Muscle of back (tissue), 11 donors: ENCODE results near the gene POU6F2. TPM values are rescaled to one million over a fixed set of nuclear protein-coding genes. Genes with fewer than 3 reads are reported as not detected.

Experiments
- DNase-seq, 3 donors: peaks; one replicate each; pipeline versions ENCODE4 v3.0.0 to v3.0.0-alpha.2; 2013
- polyA plus RNA-seq, 10 donors: library from polyadenylated mRNA; unstranded; fragments of 120-200 nt; gene quantifications; one replicate each; pipeline ENCODE4 v1.2.1, GENCODE V29; 2013; ENCODE audit not compliant: insufficient read length in 10 of 10

POU6F2 gene
- polyA plus RNA-seq, 10 donors = 0.03 to 0.22 (median 0.09) TPM; not detected in 2

DNA sequence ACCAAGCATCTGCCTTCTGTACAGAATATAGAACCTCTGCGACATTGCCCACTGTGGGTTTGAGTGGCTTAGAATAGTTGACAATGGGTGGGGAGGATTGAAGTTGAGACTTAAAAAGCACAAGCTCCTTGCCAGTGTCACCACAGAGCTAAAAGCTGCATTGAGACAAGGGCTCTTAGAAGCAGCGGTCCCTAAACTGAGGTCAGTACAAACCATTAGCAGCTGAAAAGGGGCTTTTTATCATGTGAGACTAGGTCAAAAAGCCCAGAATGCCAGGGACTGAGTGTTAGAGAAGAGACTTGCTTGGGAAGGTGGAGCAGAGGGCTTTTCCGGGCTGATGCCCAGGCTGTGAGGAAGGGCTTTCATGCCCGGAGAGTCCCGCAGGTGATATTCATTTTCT is 91.3 kb downstream of the POU6F2 start:
- DNase-seq = no peak

DNA sequence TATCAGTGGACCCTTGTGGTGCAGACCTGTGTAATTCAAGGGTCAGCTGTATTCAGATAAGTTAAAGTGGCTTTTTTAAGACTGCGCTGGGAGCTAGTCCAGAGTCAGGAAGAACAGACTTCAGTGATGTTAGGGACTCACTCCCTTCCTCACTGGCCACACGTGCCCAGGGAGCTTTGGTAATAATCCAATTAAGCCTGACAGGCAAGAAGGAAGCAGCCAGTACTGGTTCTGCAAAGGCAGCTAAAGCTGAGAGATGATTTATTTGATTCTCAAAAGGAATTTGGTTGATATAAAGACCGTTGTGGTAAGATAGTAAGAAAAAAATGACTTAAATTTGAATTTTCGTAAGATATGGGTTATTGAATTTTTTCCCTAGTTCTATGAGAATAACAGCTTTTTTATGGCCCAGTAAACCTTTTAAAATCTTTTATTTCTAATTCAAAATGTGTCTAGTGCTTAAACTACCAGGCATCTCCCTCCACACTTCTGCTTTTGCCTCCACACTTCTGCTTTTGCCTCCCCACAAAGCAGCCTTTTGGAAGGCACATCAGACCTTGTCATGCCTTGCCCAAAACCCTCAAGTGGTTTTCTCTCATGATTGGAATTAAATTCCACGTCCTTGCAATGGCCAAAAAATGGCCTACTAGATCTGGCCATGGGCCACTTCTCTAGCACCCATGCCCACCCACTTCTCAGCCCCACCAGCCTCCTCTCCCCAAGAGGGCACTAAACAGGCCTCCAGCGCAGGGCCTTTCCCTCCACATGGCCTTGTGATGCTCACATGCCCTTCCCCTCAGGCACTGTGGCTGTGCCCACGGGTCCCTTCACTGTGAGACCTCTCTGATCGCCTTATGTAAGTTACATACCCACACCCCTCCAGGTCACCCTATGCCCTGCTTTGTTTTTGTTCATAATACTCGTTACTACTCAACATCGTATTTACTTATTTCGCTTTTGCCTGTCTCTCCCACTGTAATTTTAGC is 92.5 kb downstream of the POU6F2 start:
- DNase-seq = no peak

DNA sequence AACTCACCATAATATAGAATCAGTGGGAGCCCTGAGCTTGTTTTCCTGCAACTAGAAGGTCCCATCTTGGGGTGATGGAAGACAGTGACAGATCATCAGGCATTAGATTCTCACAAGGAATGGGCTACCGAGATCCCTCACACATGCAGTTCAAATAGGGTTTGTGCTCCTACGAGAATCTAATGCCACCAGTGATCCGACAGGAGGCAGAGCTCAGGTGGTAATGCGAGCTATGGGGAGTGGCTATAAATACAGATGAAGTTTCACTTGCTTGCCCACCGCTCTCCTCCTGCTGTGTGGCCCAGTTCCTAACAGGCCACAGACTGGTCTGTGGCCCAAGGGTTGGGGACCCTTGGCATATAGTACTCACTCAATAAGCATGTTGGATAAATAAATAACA is 93.4 kb downstream of the POU6F2 start:
- DNase-seq = no peak

DNA sequence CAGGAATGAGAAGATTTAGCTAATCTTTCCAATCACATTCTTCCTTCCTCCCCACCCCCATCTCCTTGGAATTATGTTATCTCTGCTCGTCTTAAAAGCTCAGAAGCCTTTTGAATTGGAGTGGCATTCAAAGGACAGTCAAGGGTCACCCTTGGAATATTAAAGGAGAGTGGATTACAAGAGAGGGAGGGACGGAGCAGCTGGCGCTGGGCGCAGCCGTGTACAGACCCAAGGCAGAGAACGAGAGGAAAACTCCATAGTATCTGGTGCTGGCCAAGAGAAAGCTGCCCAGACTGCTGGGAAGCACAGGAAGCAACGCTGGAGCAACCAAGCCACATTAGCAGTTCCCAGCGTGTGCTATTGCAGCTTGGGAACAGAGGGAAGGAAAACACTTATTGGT is 95.7 kb downstream of the POU6F2 start:
- DNase-seq = peak; percentile 9 to 56 (median 34)

DNA sequence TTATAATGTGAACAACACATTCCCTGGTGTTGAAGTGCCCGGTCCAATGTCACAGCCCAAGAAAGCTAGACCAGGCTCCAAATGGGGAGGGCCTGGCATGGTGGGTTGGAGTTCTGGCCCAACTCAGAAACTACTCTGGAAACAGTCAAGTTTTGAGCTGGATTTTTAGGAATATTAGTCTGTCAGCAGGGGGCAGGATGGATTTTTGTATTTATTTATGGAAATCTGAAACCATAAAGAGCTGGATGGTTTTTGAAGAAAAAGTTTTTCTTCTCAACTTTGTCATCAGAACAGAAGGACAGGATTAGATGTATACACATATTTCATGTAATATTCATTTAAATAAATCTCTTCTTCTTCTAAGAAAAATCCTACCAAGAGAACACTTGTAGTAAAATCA is 97.5 kb downstream of the POU6F2 start:
- DNase-seq = no peak

DNA sequence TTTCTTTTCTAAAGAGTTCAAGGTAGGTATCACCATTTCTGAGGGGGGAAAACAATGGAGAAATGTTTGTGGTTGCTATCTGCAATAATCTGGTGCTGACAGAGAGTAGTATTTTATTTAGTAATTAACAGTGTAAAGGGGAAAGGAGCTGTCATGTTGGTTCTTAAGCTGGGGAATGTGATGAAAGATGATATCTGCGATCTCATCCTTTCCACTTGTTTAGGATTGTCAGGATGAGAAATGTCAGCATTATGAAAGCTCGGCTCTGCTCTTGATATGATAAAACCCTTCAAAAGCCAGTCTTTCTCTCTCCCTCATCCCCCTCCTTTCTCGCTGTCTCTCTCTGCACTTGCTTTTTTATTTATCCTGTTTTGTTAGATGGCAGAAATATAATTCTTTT is 106.1 kb downstream of the POU6F2 start:
- DNase-seq = no peak

DNA sequence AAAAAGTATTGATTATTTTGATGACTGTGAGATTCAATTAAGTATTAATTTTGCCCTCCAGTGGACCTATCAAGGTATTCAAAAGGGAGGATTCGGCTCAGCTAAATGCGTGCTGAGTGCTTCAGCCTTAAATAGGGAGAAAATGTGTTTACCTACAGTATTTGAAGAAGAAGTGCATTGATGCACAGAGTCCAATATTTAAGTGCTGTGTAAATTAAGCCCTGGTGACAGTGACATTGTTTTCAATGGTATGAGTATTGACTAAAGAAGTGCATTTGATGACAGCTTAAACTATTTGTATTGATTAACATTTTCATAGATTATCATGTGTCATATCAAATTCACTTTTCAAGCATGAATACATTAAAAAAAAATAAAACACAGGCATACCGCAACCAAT is 106.6 kb downstream of the POU6F2 start:
- no peak for DNase-seq

DNA sequence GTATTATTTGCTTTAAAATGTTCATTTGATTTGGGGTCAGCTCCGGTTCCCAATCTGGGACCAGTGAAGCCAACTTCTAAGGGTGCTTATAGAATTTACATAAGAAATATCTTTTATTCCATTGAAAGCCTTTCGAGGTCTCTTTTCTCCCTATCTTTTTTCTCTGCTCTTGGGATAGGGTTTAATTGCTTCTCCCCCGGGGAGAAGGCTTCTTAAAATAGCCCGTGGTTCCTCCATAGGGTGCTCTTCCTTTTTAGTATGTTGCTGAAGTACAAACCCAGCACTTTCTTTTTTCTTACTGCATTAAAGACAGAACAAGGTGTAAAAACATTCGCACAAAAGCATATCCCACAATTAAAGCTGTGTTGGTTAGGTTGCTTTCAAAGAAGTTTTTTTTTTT is 107.5 kb downstream of the POU6F2 start:
- DNase-seq = no peak

DNA sequence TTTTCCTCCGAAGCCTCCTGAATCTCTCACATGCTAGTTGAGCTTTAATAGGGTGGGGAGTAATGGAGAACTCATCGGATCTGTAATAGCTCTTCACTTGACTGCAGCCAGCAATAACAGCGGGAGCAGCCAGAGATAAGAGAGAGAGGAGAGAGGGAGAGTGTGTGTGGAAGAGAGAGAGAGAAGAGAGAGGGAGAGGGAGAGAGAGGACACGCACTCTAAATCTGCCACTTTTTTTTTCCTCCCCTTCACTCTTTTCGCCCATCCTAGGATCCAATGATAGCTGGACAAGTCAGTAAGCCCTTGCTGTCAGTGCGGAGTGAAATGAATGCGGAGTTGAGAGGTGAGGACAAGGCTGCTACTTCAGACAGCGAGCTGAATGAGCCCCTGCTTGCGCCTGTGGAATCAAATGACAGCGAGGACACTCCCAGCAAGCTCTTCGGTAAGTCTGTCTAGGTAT is 107.9 kb downstream of the POU6F2 start:
- DNase-seq = peak; percentile 14 to 42 (median 16)

DNA sequence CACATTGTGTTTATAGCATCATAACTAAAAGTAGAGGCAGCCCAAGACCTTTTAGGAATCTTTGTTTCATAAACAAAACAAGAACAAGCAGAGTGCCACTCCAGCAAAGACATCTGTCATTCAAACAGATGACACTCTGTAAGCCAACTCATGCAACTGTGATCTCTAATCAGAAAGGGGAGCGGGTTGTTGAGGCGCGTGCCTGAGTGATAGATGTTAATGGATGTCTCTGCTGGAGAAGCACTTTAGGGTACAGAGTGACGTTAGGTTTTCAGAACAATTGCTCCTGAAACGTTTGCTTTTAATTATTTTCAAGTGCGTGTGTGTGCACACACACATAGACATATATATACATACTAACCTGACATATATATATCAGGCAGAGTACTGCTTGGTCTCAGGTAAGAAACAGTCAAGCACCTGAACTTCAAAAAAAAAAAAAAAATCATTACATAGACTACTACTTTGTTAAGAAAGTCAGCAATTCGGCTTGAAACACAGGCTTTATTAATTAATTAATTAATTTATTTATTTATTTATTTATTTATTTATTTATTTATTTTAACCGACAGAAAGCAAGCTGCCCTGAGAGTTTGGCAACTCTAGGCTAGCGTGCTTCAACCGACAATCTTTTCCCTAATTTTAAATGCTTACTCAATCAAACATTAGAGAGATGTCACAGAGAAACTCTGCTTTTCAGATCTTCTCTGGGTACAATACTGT is 109.1 kb downstream of the POU6F2 start:
- no peak for DNase-seq

DNA sequence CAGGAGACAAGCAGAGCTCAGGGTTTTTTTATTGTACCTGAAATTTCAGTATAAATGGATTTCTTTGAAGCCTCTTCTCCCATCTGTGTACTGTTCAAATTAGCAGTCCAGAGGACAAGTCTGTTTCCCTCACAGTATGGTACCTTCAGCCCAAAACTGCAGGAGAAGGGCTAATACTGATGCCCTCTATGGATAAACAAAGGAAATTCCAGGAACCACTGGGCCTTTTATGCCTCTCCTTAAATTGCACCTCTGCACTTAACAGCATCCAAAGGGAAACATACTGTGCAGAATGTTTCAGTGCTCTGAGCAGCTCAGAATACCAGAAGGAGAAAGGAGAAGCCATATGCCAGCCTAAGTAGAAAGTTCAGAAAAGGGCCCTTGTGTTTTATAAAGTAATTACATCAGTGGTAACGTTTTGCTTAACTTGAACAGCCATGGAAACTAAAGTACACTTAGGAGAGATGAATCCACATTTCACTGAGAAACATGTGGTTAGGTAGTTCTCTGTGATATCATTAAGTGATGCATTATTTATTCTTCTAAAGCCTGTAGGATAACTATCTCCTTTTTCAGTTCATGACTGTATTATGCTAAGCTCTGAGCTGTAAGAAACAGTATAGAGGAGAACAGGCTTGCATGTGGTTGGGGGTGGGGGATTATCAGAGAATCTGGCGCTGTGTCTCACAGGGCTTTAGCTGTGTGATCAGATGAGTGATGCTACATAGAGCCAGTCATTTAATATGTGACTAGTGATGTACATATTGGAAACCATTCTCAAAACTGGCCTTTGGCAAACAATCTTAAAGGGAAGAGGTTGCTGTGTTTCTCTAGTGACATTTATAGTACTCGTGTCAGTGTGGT is 111.3 kb downstream of the POU6F2 start:
- no peak for DNase-seq

DNA sequence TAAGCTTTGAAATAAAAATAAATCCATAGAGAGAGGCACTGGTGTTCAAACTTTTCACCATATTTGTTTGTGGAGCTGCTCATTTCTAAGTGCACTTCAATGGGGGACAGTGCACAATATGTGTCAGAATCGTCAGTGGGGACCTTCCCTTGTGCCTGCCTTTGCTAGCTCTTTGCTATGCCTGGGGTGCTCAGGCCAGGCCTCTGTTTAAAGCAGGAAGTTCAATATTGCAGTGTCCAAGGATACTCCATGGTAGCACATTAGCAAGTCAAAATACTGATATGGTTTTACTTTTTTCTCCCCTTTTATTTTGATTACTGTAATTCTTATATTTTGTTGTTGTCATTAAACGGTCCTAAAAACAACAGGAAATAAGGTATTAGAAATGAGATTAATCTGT is 113.4 kb downstream of the POU6F2 start:
- no peak for DNase-seq

DNA sequence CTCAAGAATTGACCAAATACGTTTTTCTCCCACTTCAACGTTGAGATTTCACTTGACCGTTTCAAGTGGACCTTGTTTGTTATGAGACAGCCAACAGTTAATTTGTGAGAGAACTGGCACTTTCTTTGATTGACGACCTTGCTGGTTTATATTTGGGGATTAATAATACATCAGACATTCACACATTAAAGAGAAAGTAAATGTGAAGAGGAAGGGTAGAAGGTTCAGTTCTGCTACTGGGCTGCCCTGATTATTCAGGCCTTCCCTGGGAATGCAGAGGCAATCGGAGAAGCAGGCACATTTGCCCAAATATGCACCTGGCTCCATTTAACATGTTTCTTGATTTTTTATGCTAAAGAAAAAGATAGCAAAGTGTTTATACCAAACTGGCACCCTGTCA is 114.1 kb downstream of the POU6F2 start:
- DNase-seq = no peak

DNA sequence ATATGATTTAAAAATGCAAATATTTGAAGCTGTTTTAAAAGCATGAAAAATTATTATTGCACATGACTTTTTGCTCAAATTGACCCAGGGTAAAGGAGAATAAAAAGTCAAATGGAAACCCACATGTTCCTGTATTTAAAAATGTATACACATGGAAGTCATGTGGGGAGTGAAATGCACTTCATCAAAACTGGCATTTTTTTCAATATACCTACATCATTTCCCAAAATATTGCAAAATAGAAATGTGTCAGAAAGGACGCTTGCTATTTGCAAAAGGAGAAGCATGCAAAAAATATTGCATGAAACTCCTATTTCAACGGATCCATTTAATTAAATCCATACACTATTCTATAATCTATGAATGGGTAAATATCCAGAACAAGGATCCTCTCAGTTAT is 117.0 kb downstream of the POU6F2 start:
- no peak for DNase-seq

DNA sequence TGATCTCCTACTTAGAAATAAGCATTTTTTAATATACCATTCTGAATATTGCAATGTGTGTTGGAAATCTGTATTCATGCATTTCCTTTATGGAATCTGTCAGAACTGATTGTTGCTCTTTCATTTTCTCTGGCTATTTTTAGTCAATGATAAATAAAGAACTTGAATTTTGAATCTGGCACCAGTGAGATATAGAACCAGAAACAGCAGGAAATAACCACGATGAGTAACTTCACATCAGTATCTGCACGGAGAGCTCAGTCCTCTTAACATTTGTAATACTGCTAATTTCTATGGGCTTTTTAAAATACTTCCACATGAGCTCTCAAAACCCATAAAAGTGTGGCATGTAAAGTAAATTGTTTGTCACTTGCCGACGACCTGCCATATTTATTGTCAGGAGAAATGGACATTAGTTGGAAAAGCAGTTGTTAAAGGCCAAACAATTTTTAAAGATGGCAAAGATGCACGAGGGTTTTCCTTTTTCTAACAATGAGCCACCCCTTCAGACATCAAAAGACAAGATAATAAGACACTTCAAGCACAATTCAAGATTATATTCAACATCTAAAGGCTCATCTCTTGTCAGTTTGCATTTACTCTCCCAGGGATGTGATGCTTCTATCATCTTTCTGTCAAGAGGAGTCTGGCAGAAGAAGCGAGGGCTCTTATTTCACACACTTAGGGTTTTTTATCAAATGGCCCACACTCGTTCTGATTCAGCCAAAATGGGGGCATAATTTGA is 118.3 kb downstream of the POU6F2 start:
- no peak for DNase-seq

DNA sequence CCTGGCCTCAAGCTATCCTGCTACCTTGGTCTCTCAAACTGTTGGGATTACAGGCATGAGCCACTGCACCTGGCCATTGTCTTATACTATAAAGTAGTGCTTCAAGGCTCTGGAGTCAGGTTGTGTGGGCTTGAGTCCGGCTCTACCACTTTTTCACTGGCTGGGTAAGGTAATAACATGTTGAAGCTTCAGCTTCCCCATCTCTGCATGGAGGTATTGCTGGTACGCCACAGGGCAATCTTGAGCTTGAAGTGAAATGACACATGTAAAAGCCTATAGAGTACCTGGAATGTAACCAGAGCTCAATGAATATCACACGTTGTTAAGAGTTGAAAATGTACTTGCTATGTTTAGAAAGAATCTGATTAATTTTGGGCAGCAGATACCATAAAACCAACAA is 120.8 kb downstream of the POU6F2 start:
- no peak for DNase-seq

DNA sequence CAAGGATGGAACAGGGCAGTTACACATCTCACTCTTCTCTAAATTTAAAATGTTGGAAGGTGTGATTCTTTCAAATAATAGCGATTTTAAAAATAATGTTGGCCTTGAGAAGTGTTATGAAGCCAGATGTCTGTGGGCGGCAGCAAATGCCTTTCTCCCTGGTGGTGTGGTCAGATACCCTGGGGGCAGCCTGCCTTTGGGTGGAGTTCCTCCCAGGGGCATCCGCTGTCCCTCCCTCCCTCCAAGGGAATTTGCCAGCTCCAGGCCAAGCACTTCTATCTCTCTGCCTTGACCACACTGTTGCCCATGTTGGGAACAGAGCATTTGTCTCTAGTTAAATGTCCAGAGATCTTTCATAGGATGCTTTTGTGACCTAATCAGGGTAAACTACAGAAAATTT is 121.4 kb downstream of the POU6F2 start:
- DNase-seq = no peak

DNA sequence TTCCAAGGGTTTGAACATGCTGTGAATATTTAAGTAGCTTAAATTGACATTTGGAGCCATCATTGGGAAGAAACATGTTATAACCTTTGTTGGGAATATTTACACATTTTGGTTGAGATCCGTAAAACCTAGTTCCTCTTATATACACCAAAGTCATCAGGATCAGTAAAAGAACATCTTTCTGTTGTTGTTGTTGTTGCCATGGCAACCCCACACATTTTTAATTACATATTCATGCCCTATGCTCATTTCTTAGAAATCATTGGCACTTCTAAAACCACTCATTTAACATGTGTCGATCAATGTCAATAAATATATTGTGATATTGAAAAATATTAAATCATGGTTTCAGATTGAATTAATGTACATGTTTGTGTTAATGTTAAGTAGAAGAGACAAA is 122.6 kb downstream of the POU6F2 start:
- no peak for DNase-seq

DNA sequence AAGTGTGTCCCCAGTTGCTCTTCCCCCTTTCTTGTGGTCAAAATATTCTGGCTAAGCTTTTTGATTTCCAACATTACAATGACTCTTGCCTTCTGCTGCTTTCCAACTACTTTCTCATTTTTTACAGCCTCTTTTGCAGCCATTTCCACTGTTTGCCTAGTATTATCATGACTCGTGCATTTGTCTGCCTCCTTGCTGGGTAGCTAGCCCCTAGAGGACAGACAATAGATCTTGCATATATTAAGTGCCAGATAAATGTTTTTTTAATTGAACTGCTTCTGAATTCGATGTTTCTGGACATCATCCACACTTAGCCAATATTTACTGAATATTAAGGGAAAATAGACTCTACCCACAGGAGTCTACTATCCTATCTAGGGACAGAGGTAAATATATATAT is 124.5 kb downstream of the POU6F2 start:
- DNase-seq = no peak

DNA sequence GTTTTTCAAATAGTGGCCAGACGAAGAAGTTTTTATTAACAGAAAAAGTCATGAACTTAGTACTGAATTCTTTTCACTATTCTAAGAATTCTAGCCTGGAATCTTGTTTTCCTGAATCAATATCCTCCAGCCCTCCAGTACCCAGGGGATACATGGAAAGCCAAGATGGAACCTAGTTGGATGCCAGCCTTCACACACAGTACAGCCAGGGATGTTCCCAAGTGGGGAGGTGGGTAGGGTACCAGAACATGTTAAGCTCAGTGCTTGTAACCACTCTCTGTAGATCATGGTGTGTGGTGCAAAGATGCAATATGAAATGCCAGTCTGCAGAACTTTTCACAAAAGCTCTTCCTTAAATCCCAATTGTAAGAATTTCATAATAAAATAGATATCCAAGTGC is 128.0 kb downstream of the POU6F2 start:
- no peak for DNase-seq

DNA sequence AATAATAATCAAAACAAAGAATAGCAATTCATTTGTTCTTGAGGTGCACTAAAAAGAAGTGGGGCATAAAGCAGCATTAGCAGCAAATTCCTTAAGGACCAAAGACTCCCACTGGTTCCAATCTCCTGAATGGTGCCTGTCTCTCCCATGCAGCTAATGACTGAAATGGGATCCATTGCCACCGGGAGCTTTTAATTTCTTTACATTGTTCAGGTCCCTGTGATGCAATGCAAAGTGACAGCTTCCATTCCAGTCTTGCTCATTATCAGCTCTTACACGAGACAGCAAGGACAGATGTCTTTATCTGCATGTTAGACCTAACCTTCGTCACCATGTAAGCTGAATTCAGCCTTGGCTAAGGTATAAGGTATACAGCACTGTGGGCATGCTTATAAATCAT is 148.1 kb downstream of the POU6F2 start:
- DNase-seq = no peak
